ENCODE results near the gene PIGX. TPM values are rescaled to one million over a fixed set of nuclear protein-coding genes. Genes with fewer than 3 reads are reported as not detected.

Gene PIGX
- total RNA-seq (2014; rRNA removed; shearing (Covaris generic)) = 66.8 and 70.2 TPM in 2 replicates

DNA sequence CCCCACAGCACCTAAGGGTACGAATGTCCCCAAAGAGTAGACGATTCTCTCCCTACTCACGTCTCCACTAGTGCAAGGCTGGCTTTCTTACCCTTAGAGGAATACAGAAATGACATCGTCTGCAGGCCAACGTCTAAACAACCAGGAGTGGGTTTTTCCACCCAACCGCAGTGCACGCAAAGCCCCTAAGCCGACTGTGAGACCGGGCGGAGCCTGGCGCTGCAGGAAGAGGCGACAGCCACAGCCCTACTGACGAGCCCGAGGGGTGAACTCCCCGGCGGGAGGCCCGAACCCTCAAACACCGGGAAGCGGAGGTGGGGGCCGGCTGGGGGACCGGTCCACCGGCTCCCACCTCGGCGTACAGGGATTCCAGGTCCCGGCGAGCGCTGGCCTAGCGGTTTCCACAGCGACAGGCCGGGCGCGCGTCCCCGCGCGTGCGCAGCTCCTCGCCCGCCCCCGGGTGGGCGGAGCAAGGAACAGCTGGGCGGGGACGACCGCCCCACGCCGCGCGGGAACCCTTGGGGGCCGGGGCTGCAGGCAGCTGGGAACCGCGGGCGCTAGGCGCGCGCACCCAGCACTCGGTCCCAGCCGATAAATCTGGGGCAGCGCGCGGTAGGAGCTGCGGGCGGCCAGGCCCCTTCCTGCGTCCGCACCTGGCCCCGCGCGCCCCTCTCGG is at the start of gene PIGX, which contains the start of gene CEP19:
Gene PIGX (plus strand): TSS at position 540 of the 676 bp plus-strand sequence.
Gene CEP19 (minus strand): TSS at position 413 of the 676 bp plus-strand sequence. CDS start 3,593 bp downstream, outside the sequence.
- DNase-seq (ENCODE audit: low spot score) = peak; percentile 74

DNA sequence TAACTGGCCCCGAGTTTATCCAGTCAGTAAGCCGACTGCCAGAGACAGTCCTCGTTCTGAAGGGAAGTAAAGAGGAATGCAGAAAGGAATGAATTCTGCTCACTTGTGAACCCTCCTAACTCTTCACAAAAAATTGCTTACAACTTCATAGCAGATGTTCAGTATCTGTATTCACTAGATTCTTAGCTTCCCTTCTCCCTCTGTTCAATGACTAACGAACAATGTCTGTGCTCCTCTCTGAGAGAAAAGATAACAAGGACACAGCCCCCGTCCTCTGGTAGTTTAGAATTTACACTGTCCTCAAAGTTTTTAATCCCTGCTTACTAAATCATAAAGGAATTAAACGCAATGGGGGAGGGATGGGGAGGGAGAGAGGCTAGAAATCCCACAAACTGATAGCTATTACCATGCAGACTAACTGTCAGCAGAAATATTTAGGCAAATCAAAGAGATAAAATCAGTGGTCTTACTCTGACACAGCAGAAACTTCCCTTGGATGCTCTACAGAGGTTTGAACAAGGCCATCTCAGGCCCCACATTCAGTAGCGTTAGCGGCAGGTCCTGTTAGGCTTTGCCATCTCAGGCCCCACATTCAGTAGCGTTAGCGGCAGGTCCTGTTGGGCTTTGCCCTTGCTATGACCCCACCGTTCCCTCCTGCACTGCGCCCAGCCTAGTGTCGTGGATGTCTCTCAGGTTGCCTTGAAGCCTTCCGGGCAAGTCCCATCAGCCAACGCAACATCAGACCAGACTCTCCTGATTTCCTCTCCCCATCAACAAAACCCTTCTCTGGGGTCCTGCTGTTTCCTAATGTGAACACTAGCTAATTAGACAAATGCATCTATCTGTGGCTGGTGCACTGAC is 49.2 kb upstream of the PIGX start:
- no peak for DNase-seq (ENCODE audit: low spot score)

DNA sequence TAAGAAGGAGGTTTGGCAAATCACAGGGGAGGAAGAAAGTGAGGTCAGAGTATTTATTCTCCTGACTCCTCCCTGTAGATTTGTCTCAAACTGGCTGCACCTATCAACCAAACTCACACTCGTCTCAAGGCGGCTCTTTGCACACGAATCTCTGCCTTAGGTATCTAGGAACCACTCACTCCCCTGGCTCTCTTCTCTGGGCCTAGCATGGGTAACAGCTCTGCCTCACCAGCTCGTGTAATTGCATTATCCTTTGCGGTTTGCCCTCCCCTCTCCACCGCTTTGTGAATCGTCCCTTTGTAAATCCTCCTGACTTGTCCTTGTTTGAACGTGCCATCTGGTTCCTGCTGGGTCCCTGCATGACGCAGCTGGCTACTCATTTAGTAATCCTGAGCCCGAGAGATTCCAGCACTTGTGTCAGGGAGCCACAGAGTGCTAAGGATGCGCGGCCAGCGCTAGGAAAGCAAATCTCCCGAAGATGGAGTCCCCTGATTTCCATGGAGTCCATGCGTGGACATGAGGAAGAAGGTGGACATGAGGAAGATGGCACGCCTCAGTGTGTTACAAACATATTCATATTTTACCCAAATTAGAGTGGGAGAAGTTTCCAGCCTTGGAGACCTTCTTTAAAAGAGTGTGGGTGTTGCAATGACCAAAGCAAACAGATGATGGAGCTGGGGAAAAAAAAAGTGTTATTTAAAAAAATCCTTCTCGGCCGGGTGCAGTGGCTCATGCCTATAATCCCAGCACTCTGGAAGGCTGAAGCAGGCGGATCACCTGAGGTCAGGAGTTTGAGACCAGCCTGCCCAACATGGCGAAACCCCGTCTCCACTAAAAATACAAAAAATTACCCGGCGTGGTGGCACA is 45.9 kb upstream of the PIGX start:
- DNase-seq (ENCODE audit: low spot score) = peak; percentile 95

DNA sequence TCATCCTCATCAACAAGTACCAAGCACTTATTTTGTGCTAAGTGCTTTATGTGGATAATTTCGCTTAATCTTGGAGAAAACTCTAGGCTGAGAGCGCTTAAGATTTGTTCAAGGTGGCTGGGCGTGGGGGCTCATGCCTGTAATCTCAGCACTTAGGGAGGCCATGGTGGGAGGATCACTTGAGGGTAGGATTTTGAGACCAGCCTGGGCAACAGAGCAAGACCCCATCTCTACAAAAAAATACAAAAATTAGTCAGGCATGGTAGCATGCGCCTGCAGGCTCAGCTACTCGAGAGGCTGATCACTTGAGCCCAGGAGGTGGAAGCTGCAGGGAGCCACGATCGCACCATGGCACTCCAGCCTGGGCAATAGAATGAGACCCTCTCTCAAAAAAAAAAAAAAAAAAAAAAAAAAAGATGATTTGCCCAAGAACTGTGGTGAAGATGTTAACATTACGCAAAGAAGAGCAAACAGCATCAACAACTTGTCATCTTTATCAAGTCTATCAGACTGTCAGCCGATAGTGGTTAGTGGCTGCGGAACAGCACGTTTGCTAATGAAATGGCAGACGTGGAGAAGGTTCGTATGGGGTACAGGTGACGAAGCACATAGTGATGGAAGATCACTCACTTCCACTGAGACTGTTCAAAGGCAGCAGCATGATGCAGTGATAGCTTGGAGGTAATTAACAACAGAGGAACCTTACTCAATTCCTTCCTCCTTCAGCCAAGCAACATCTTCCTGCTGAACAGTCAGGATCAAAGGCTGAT is 44.9 kb upstream of the PIGX start:
- no peak for DNase-seq (ENCODE audit: low spot score)

DNA sequence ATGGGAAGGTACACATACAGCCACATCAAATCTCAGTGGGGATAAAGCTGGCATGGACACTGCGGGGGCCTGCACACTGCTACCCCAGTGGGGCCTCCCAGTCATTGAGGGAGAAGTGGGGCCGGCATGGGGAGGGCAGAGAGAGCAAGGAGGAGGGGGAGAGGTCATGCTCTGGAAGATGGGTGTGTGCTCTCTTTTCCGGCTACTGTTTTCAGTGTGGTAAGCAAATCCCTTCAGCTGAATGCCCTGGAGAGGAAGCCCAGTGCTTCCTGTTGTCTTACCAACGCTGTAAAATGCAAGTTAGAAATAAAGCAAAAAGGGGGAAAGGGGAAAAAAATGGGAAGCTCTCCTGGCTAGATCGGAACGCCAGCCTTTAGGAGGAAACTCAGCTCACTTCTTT is 41.8 kb upstream of the PIGX start:
- no peak for DNase-seq (ENCODE audit: low spot score)

DNA sequence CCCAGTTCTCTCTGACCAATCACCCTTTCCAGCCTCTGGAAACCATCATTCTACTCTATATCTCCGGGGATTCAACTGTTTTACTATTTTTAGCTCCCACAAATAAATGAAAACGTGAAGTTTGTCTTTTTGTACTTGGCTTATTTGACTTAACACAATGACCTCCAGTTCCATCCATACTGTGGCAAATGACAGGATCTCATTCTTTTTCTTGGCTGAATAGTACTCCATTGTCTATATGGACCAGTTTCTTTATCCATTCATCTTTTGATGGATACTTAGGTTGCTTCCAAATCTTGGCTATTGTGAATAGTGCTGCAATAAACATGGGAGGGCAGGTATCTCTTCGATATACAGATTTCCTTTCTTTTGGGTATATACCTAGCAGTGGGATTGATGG is 38.5 kb upstream of the PIGX start:
- DNase-seq (ENCODE audit: low spot score) = no peak

DNA sequence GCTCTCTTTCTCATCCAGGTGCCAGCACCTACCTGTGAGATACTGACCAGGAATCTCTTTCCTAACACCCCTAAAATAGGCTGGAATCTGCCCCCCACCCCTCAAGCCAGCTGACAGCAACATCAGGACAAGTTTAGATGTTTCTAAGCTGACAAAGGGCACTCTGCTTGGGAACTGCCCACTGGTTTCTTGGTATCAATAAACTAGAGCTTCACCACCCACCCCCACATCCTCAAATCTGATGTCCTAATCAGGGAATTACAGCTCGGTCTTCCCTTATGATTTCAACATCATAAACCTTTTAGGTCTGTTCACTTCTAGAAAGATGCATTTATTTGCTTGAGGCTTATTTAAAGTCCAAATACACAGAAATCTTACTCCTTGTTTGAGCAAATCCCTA is 34.8 kb upstream of the PIGX start:
- DNase-seq (ENCODE audit: low spot score) = no peak

DNA sequence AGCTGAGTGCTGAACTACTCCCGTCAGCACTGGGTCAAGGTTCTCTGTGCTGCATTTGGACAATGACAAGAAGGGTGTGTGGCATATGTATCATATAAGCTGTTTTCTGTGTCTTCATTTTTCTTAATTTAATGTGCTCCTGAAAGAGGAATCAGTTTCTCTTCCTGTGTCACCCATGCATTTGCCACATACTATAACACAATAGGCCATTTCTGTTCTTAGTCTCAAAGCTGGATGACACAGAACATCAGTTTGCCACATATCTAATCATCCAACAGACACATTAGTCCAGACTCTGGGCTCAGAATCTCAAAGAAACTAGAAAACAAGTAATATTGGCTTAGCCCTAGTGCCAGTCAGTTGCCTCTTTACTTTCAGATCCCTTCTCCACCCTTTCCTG is 34.2 kb upstream of the PIGX start:
- DNase-seq (ENCODE audit: low spot score) = no peak

DNA sequence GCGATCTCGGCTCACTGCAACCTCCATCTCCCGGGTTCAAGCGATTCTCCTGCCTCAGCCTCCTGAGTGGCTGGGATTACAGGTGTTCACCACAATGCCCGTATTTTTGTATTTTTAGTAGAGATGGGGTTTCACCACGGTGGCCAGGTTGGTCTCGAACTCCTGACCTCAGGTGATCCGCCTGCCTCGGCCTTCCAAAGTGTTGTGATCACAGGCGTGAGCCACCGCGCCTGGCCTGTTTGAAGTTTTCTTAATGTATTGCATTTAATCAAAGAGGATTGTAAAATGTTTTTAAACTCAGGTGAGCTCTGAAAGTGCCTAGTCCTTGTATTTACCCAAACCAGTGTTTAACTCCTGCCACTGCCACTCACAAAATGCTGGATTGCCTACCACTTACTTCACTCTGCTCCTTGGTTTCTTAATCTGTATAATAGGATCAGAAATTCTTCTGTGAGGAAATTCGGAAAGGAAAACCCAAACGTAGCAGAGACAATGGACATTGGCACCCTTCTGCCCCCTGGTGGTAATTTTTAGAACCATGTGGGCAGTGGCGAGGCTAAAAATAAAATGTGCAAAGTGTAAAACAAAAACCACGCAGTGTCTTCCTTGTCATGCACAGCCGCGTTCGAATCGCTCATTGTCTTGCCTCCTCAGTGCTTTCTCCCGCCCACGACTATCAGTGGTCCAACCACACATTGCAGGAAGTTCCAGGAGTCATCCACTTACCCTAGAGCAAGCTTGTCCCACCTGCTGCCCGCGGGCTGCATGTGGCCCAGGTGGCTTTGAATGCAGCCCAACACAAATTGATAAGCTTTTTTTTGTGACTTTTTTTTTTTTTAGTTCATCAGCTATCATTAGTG is 27.4 kb upstream of the PIGX start:
- DNase-seq (ENCODE audit: low spot score) = peak; percentile 60

DNA sequence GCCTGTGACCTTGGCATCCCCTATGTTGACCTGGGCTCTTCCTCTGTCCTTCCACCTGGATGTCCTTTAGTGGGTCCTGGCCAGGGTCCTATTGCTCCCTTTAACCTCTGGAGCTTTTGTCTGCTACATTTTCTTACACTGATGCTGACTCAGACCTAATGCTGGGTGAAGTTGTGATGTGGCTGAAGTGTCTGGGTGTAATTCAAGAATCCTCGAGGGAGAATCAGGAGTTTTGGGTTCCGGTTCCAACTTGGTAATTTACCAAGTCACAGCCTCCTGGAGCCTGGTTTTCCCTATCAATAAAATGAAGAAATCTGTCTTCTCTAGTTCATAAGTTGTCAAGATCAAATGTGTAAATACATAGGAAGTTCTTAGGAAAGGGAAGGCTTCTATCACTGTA is 25.7 kb upstream of the PIGX start:
- DNase-seq (ENCODE audit: low spot score) = no peak

DNA sequence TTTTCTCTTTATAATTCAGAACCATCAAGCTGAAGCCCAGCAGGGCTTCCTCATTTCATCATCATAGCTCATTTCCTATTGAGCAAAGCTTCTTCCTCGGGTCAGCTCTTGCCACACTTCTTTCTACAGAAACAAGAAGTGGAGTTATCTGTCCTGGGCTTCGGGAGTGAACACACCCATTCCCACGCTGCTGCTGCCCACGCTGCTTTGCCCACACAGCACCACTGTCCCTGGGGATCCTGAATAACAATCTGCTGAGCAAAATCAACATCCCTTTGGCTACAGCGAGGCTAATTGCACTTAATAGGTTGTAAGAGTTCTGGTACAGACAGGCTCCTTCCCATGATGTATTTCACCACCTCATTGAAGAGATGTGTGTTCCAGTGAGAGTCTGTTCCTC is 23.8 kb upstream of the PIGX start:
- no peak for DNase-seq (ENCODE audit: low spot score)

DNA sequence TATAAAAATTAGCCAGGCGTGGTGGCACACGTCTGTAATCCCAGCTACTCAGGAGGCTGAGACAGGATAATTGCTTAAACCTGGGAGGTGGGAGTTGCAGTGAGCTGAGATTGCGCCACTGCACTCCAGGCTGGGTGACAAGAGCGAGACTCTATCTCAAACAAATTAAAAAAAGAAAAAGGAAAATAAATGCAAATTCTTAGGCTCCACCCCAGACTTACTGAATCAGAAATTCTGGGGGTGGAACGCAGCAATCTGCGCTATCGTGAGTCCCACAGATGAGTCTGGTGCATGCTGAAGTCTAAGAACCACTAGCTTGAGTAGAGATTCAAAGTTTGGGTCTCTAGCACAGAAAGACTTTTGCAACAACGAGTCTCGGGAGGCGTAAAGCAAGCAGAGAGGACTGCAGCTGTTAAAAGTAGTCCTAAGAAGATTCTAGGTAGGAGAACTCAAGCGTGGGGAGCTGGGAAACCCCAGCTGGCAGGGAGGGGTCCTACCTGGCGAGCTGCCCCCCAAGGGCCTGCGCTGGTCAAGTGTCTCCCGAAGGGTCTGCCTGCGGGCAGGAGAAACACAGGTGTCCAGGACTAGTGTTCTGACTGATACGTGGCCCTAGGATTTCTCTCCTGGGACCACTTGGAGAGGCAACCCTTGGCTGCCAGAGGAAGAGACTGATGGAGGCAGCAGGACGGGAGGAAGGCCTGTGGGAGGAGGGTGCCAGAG is 22.1 kb upstream of the PIGX start:
- no peak for DNase-seq (ENCODE audit: low spot score)

DNA sequence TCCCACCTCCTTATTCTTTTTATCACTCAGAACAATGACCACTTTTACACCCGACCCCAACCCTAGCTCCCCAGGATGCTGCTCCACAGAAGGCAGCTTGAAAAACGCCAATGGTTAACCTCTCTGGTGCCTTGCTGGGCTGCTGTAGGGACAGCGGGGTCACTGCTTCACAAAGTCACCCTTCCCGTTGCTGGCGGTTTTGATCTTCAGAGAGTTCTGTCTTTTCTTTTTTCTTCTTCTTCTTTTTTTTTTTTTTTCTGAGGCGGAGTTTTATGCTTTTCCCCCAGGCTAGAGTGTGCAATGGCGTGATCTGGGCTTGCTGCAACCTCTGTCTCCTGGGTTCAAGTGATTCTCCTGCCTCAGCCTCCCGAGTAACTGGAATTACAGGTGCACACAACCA is 20.8 kb upstream of the PIGX start:
- DNase-seq (ENCODE audit: low spot score) = no peak

DNA sequence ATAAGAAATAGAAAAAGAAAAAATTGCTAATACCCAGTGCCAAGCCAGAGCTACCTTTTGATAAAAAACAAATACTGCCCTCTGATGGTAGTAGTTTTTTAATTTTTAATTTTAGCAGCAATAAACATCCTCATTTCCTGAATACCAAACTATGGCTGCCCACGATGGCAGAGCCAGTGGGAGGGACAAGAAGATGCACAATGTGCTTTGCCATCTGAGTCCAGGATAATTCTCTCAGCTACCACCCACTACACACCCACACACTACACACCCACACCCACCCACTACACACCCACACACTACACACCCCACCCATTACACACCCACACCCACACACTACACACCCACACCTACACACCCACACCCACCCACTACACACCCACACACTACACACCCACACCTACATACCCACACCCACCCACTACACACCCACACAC is 18.0 kb upstream of the PIGX start:
- DNase-seq (ENCODE audit: low spot score) = peak; percentile 21

DNA sequence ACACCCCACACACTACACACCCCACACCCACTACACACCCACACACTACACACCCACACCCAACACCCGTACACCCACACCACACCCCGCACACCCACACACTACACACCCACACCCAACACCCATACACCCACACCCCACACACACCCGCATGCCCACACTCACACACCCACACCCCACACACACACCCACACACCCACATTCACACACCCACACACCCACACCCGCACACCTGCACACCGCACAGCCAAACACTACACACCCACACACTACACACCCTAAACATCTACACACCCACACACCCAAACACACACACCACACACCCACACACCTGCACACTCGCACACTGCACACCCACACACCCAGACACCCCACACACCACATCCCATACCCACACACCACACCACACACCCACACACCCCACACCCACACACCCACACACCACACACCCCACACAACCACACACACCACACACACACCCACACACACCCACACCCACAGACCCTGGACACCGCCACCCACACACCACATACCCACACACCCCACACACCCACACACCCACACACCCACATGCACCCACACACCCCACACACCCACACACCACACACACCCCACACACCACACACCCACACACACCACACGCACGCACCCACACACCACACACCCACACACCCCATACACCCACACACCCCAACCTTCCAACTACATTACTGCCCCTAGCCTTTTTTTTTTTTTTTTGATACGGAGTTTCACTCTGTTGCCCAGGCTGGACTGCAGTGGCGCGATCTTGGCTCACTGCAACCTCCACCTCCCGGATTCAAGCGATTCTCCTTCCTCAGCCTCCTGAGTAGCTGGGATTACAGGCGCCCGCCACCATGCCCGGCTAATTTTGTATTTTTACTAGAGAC is 17.0 kb upstream of the PIGX start:
- DNase-seq (ENCODE audit: low spot score) = no peak

DNA sequence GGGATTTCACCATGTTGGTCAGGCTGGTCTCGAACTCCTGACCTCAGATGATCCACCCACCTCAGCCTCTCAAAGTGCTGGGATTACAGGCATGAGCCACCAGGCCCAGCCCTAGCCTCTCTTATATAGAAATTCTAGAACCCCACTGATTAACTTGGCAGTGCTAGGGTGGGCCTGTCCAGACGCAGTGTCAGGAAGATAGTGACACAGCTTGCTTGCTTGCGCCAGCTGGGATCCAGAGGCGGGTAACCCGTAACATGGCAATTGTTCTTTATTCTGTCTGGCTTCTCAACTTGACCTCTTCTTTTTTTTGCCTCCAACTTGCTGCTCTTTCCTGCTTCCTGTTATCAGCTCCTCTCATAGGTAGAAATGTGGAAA is 16.3 kb upstream of the PIGX start:
- DNase-seq (ENCODE audit: low spot score) = no peak

DNA sequence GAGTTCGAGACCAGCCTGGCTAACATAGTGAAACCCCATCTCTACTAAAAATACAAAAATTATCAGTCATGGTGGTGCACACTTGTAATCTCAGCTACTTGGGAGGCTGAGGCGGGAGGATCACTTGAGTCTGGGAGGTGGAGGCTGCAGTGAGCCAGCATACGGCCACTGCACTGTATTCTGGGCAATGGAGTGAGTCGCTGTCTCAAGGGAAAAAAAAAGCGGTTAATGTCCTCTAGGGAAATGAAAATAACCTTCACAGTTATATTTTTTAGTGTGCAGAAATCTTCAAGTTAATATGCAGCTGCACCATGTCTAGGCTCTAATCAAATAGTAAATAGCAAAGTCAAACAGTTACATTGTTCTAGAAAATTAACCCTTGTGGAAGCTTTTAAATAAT is 14.9 kb upstream of the PIGX start:
- no peak for DNase-seq (ENCODE audit: low spot score)

DNA sequence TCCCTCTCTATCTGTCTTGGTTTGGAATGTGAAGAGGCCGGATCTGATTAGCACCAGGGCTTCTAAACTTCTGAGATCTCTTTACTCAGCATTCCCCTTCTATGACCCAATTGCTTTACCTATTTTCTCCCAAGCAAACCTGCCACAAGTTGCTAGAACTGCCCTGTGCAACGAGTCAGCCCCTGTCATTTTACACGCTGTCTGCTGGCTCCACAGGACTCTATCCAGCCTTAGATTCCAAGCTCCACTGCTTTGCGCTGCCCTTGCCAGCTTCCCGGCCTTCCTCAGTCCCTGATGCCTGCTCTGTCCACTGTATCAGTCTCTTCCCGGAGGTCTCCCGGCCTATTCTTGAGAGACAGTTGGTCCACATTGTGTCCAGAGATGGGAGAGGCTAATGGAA is 12.4 kb upstream of the PIGX start:
- no peak for DNase-seq (ENCODE audit: low spot score)

DNA sequence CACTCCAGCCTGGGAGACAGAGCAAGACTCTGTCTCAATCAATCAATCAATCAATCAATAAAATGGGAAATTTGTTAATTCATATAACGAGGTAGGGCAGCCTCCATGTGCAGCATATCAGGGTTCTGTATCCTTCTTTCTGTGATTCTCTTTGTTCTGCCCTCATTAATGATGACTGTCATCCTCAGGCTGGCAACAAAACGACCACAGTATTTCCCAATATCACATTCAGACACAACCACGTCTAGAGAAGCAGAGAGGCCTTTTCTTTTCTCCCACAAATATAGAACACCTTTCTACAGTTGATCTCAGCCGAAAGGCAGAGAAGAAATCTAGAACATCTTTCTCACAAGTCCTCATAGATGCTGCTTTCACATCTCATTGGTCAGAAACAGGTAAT is 11.4 kb upstream of the PIGX start:
- DNase-seq (ENCODE audit: low spot score) = no peak

All from A172 (cell line).